A549 (cell line): ENCODE results near the gene NOS1. TPM values are rescaled to one million over a fixed set of nuclear protein-coding genes. Genes with fewer than 3 reads are reported as not detected.

Experiments used
- ATAC-seq, 2 experiments: fragments of 200-7000 bp in 1 of 2; fragments of >200 bp in 1 of 2; cut with Nextera tagmentation in 1 of 2; cut with Tn5 transposase in 1 of 2; 3 replicates each; pipeline versions ENCODE4 v1.8.0 to v1.9.1; 2018 to 2020; ENCODE audit warnings: mild to moderate bottlenecking in 1 of 2, moderate library complexity in 1 of 2
- CTCF ChIA-PET: fragments of 300-600 bp; sonication (Branson Sonifier 250); formaldehyde crosslinking; extraction: SDS; loops from one replicate; lab custom pipeline; 2021; ENCODE audit warnings: antibody characterized with exemption, inconsistent platforms; lab: Yijun Ruan, JAX
- POLR2A ChIA-PET: fragments of 350-600 bp; formaldehyde crosslinking; extraction: SDS; loops from one replicate; lab custom pipeline; 2021; ENCODE audit warnings: antibody characterized with exemption, inconsistent platforms; lab: Yijun Ruan, JAX
- DNase-seq, 2 experiments: peaks; one replicate each; pipeline versions ENCODE4 v3.0.0 to v3.0.0-alpha.2; 2011 to 2016; ENCODE audit warnings: low read depth in 1 of 2, low spot score in 1 of 2
- FAIRE-seq: peaks from 2 replicates; lab custom pipeline; 2011; peaks lifted over from hg19 to GRCh38; lab: Jason Lieb, UNC
- H3K27ac ChIP-seq, 2 experiments: fragments of >200 bp; sonication (Bioruptor Twin); formaldehyde crosslinking; 3 replicates each; pipeline ENCODE4 v1.5.1; 2016 to 2017
- H3K4me1 ChIP-seq: fragments of >200 bp; sonication (Bioruptor Twin); formaldehyde crosslinking; 3 replicates; pipeline ENCODE4 v1.6.1; 2016
- H3K4me2 ChIP-seq: fragments of >200 bp; sonication (Bioruptor Twin); formaldehyde crosslinking; 3 replicates; pipeline ENCODE4 v1.6.1; 2016
- H3K4me3 ChIP-seq: fragments of >200 bp; sonication (Bioruptor Twin); formaldehyde crosslinking; 3 replicates; pipeline ENCODE4 v1.5.1; 2016
- H3K9me3 ChIP-seq: fragments of >200 bp; sonication (Bioruptor Twin); formaldehyde crosslinking; 3 replicates; pipeline ENCODE4 v1.6.1; 2016
- CBX2 ChIP-seq: fragments of 200-600 bp; sonication (generic); IDR thresholded peaks from 2 replicates; pipeline ENCODE4 v1.6.1; 2016; ENCODE audit warnings: low read depth, mild to moderate bottlenecking, borderline replicate concordance
- CHD2 ChIP-seq: fragments of 150-350 bp; IDR thresholded peaks from 2 replicates; pipeline ENCODE4 v1.6.1; 2014; ENCODE audit warnings: low read length; ENCODE audit not compliant: partially characterized antibody
- CHD4 ChIP-seq: fragments of 200-600 bp; sonication (generic); IDR thresholded peaks from 2 replicates; pipeline ENCODE4 v1.6.1; 2016; ENCODE audit warnings: antibody characterized with exemption, mild to moderate bottlenecking, borderline replicate concordance
- E2F6 ChIP-seq: IDR thresholded peaks from 2 replicates; pipeline ENCODE4 v1.6.1; 2012; ENCODE audit warnings: low read depth, borderline replicate concordance
- EP300 ChIP-seq, 2 experiments: fragments of >200 bp; sonication (Bioruptor Twin); formaldehyde crosslinking; IDR thresholded peaks; 2 replicates in 1 of 2; 3 replicates in 1 of 2; pipeline ENCODE4 v1.6.1; 2016 to 2017
- ESRRA ChIP-seq: fragments of 150-350 bp; IDR thresholded peaks from 2 replicates; pipeline ENCODE4 v1.6.1; 2014; ENCODE audit warnings: mild to moderate bottlenecking, low read length, borderline replicate concordance
- HOXA7 ChIP-seq: fragments of 250-450 bp; sonication (Bioruptor Pico); IDR thresholded peaks from 2 replicates; pipeline ENCODE4 v1.5.0; 2020; ENCODE audit warnings: mild to moderate bottlenecking, moderate library complexity
- HOXB13 ChIP-seq: fragments of 250-450 bp; sonication (Bioruptor Pico); IDR thresholded peaks from 2 replicates; pipeline ENCODE4 v1.5.0; 2020; ENCODE audit warnings: low read depth, mild to moderate bottlenecking, moderate library complexity
- MAFK ChIP-seq: fragments of 450-650 bp; IDR thresholded peaks from 2 replicates; pipeline ENCODE4 v1.6.1; 2014; ENCODE audit not compliant: partially characterized antibody
- MAZ ChIP-seq: fragments of 150-350 bp; IDR thresholded peaks from 2 replicates; pipeline ENCODE4 v1.6.1; 2014; ENCODE audit warnings: antibody characterized with exemption, low read depth, low read length, borderline replicate concordance
- NPAS2 ChIP-seq: fragments of 250-450 bp; sonication (Bioruptor Pico); IDR thresholded peaks from 2 replicates; pipeline ENCODE4 v1.8.0; 2022; ENCODE audit warnings: mild to moderate bottlenecking, moderate library complexity, borderline replicate concordance
- POLR2AphosphoS2 ChIP-seq: conservative IDR thresholded peaks from 2 replicates; pipeline ENCODE4 v1.6.1; 2012; ENCODE audit warnings: low read length, improper control_type of control experiment, inconsistent platforms
- REST ChIP-seq: fragments of 200-600 bp; sonication (generic); IDR thresholded peaks from 2 replicates; pipeline ENCODE4 v1.6.1; 2016; ENCODE audit warnings: antibody characterized with exemption, mild to moderate bottlenecking, moderate library complexity
- RNF2 ChIP-seq: fragments of 200-600 bp; sonication (generic); IDR thresholded peaks from 2 replicates; pipeline ENCODE4 v1.6.1; 2016; ENCODE audit warnings: low read depth, mild to moderate bottlenecking, antibody characterized with exemption, moderate library complexity, borderline replicate concordance
- TFCP2L1 ChIP-seq: fragments of 250-450 bp; sonication (Bioruptor Pico); IDR thresholded peaks from 2 replicates; pipeline ENCODE4 v1.5.0; 2021; ENCODE audit warnings: mild to moderate bottlenecking
- TP53 ChIP-seq: fragments of 250-450 bp; sonication (Bioruptor Pico); IDR thresholded peaks from 2 replicates; pipeline ENCODE4 v1.5.0; 2021; ENCODE audit warnings: mild to moderate bottlenecking, moderate library complexity
- ZFP36 ChIP-seq: fragments of 450-650 bp; IDR thresholded peaks from 2 replicates; pipeline ENCODE4 v1.6.1; 2014; ENCODE audit warnings: borderline replicate concordance; ENCODE audit not compliant: partially characterized antibody
- WGBS: methylation state at CpG from one replicate; pipeline ENCODE4 v1.1.6; 2017; ENCODE audit errors: missing lambda C conversion rate; 5-methylcytosine and 5-hydroxymethylcytosine counted together
- polyA plus RNA-seq, 4 experiments: library from polyadenylated mRNA; depleted of rRNA in 3 of 4; stranded (reverse); fragments of >200 nt; fragmentation: RNase III in 1 of 4; extraction: RNeasy Plus Mini Kit Qiagen cat#74134 plus additional on column Dnase treatment in 1 of 4; gene quantifications; 2 replicates in 3 of 4; 3 replicates in 1 of 4; pipeline ENCODE4 v1.2.3, GENCODE V29; 2011 to 2017
- TF ChIP-seq, protein P1 (sequence below): fragments of 450-650 bp; IDR thresholded peaks from 2 replicates; pipeline ENCODE4 v1.6.1; 2014; ENCODE audit warnings: antibody characterized with exemption

NOS1 gene
- polyA plus RNA-seq, 2 of the 4 experiments (the other 2 are of a cell fraction) = 0.10 to 0.39 TPM

DNA sequence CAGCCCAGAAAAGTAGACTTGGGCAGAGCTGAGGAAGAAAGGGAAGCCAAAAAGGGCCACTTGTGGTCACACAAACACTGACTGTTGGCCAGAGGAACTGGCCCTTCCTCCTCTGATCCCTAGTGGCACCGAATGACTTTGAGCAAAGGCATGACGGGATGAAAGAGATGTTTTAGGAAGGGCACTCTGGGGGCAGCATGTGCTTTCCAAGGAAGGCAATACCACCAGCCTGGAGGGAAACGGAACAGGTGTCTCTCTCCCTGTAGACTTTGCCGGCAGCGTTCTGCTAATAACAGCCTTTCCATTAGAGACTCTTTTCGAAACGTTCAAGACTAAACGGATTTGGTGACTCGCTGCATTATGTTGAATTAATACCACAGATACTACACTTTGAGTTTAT, 158.9 kb downstream of the NOS1 start:
- ATAC-seq (no peak), FAIRE-seq (no peak), DNase-seq (no peak)
- 80% methylated on average over 9 of the region's 9 CpGs for WGBS
- Histone ChIP-seq H3K27ac (no peak overlapping the region), H3K4me3 (no peak overlapping the region), H3K9me3 (no peaks in the 10 kb centered on the region; the same call in 2 of the 3 replicates), H3K4me2 (no peak overlapping the region), H3K4me1 (no peaks in the 10 kb centered on the region)
- ChIA-PET CTCF (interaction anchor here (1.0 to 8.6 kb wide), 5 partner anchors 9 to 647 kb away, joined by 3 to 83 read pairs (median 5); no protein-coding TSS in a partner anchor), POLR2A (no interaction called here)
- no peak for TF ChIP-seq EP300 (IDR thresholded peaks at IDR 0.05)

- ChIA-PET POLR2A (no interaction called here), CTCF (interaction anchor here (0.6 to 8.6 kb wide), 6 partner anchors 10 to 799 kb away, joined by 3 to 83 read pairs (median 4); no protein-coding TSS in a partner anchor)
- no peak overlapping the region for H3K4me3 ChIP-seq
- H3K27ac ChIP-seq = no peak overlapping the region
- DNase-seq = no peak
- FAIRE-seq = no peak
- no peak for ATAC-seq
- no peak overlapping the region for H3K4me2 ChIP-seq
- 71% methylated on average over 9 of the region's 9 CpGs for WGBS
- H3K4me1 ChIP-seq = no peaks in the 10 kb centered on the region
- no peaks in the 10 kb centered on the region; the same call in 2 of the 3 replicates for H3K9me3 ChIP-seq
- TF ChIP-seq POLR2AphosphoS2 (no peak), HOXA7 (CRISPR knock-in tag) (no peak), RNF2 (no peak), CHD4 (no peak), E2F6 (no peak), NPAS2 (CRISPR knock-in tag) (no peak), MAZ (no peak), TFCP2L1 (CRISPR knock-in tag) (no peak), REST (no peak), CHD2 (no peak), EP300 (IDR thresholded peaks at IDR 0.05) (no peak), MAFK (no peak), ESRRA (no peak), TP53 (CRISPR knock-in tag) (no peak), HOXB13 (CRISPR knock-in tag) (no peak), CBX2 (no peak), ZFP36 (no peak)
- TF ChIP-seq, protein P1, sequence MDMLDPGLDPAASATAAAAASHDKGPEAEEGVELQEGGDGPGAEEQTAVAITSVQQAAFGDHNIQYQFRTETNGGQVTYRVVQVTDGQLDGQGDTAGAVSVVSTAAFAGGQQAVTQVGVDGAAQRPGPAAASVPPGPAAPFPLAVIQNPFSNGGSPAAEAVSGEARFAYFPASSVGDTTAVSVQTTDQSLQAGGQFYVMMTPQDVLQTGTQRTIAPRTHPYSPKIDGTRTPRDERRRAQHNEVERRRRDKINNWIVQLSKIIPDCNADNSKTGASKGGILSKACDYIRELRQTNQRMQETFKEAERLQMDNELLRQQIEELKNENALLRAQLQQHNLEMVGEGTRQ = no peak
These were observed 159.4 kb downstream of the NOS1 start for GRCh38 chr12:117202033-117202432.
